OCI-LY1 (cell line): ENCODE data around the gene NOP14.

Source experiments
- H2AFZ ChIP-seq: fragments of 200-600 bp; sonication (generic), shearing (Covaris generic); 2 replicates; pipeline ENCODE4 v1.6.0; 2014; ENCODE audit warnings: antibody characterized with exemption, mild to moderate bottlenecking, low read length
- H3F3A ChIP-seq: fragments of 200-600 bp; sonication (generic), shearing (Covaris generic); 2 replicates; pipeline ENCODE4 v1.6.0; 2014; ENCODE audit warnings: mild to moderate bottlenecking, antibody characterized with exemption, low read length, moderate library complexity; ENCODE audit not compliant: insufficient read depth
- H3K27ac ChIP-seq: fragments of 200-600 bp; sonication (generic); 2 replicates; pipeline ENCODE4 v1.5.1; 2014; ENCODE audit warnings: low read length, mixed run types, mild to moderate bottlenecking, low read depth; ENCODE audit not compliant: poor library complexity, severe bottlenecking
- H3K27me3 ChIP-seq: fragments of 200-600 bp; sonication (generic); 2 replicates; pipeline ENCODE4 v1.6.0; 2014; ENCODE audit warnings: antibody characterized with exemption, mild to moderate bottlenecking, low read length, moderate library complexity; ENCODE audit not compliant: insufficient read depth
- H3K36me3 ChIP-seq: fragments of 200-600 bp; sonication (generic); 2 replicates; pipeline ENCODE4 v1.6.1; 2014; ENCODE audit warnings: mild to moderate bottlenecking, antibody characterized with exemption, low read length, moderate library complexity, mixed read lengths; ENCODE audit not compliant: insufficient read depth
- H3K4me1 ChIP-seq: fragments of 200-600 bp; sonication (generic); 2 replicates; pipeline ENCODE4 v1.5.1; 2014; ENCODE audit warnings: mild to moderate bottlenecking, low read length, moderate library complexity; ENCODE audit not compliant: insufficient read depth, severe bottlenecking
- H3K4me2 ChIP-seq: fragments of 200-600 bp; sonication (generic), shearing (Covaris generic); 2 replicates; pipeline ENCODE4 v1.6.1; 2014; ENCODE audit warnings: low read length
- H3K4me3 ChIP-seq: fragments of 200-600 bp; sonication (generic); 2 replicates; pipeline ENCODE4 v1.5.1; 2014; ENCODE audit warnings: low read length, low read depth, mild to moderate bottlenecking, mixed read lengths; ENCODE audit not compliant: poor library complexity, severe bottlenecking
- H3K79me2 ChIP-seq: fragments of 200-600 bp; shearing (Covaris generic); 2 replicates; pipeline ENCODE4 v1.6.1; 2016; ENCODE audit warnings: mixed run types, low read length, mixed read lengths; ENCODE audit not compliant: insufficient read depth
- H3K9ac ChIP-seq: fragments of 200-600 bp; sonication (generic), shearing (Covaris generic); 2 replicates; pipeline ENCODE4 v1.6.1; 2014; ENCODE audit warnings: mild to moderate bottlenecking, low read length, mixed read lengths
- H3K9me2 ChIP-seq: fragments of 200-600 bp; sonication (generic), shearing (Covaris generic); 2 replicates; pipeline ENCODE4 v1.6.1; 2014; ENCODE audit warnings: low read depth, mild to moderate bottlenecking, low read length, mixed read lengths
- H3K9me3 ChIP-seq: fragments of 200-600 bp; shearing (Covaris generic); 2 replicates; pipeline ENCODE4 v1.6.1; 2014; ENCODE audit warnings: low read length, mixed read lengths
- H4K20me1 ChIP-seq: fragments of 200-600 bp; sonication (generic), shearing (Covaris generic); 2 replicates; pipeline ENCODE4 v1.6.0; 2016; ENCODE audit warnings: mild to moderate bottlenecking, low read length; ENCODE audit not compliant: insufficient read depth
- CTCF ChIP-seq: fragments of 200-600 bp; sonication (generic), shearing (Covaris generic); IDR thresholded peaks from 2 replicates; pipeline ENCODE4 v1.5.1; 2017; ENCODE audit warnings: mild to moderate bottlenecking, antibody characterized with exemption, low read length, moderate library complexity, mixed read lengths
- EZH2 ChIP-seq: fragments of 200-600 bp; sonication (generic), shearing (Covaris generic); IDR thresholded peaks from 2 replicates; pipeline ENCODE4 v1.8.0; 2017; ENCODE audit warnings: borderline replicate concordance, mixed run types, mild to moderate bottlenecking, antibody characterized with exemption, low read length, moderate library complexity, mixed read lengths

The NOP14 gene

GRCh38 chr4:2891294-2891693 is 71.9 kb downstream of the NOP14 start:
- Histone ChIP-seq H3K36me3 (no peaks in the 10 kb centered on the region), H3K27ac (no peak overlapping the region)

GRCh38 chr4:2888886-2889285 is 74.3 kb downstream of the NOP14 start:
- TF ChIP-seq EZH2 (no peak), CTCF (no peak)
- H3K4me2 ChIP-seq, result no peak overlapping the region
- no peaks in the 10 kb centered on the region for H3K9me2 ChIP-seq
- no peaks in the 10 kb centered on the region for H3K27me3 ChIP-seq
- no peaks in the 10 kb centered on the region for H3K79me2 ChIP-seq
- H3K27ac ChIP-seq, result no peak overlapping the region
- H2AFZ ChIP-seq, result no peak overlapping the region
- no peaks in the 10 kb centered on the region for H4K20me1 ChIP-seq
- H3K9me3 ChIP-seq, result no peaks in the 10 kb centered on the region
- H3K4me3 ChIP-seq, result no peak overlapping the region
- H3K4me1 ChIP-seq, result no peaks in the 10 kb centered on the region
- no peaks in the 10 kb centered on the region for H3F3A ChIP-seq
- H3K9ac ChIP-seq, result no peak overlapping the region
- H3K36me3 ChIP-seq, result no peaks in the 10 kb centered on the region

More at GRCh38 chr4:2891294-2891693, 71.9 kb downstream of the NOP14 start:
- TF ChIP-seq CTCF, result no peak
- TF ChIP-seq EZH2, result no peak
- H3K4me1 ChIP-seq, result no peaks in the 10 kb centered on the region
- no peak overlapping the region for H2AFZ ChIP-seq
- H3K27me3 ChIP-seq, result no peaks in the 10 kb centered on the region
- H3K9me2 ChIP-seq, result no peaks in the 10 kb centered on the region
- no peaks in the 10 kb centered on the region for H3F3A ChIP-seq
- no peak overlapping the region for H3K4me2 ChIP-seq
- H3K9ac ChIP-seq, result no peak overlapping the region
- H3K4me3 ChIP-seq, result no peak overlapping the region
- no peaks in the 10 kb centered on the region for H3K9me3 ChIP-seq
- H3K79me2 ChIP-seq, result no peaks in the 10 kb centered on the region
- no peaks in the 10 kb centered on the region for H4K20me1 ChIP-seq
